GM23338 (cell line): ENCODE results near the gene SPOPL. TPM values are rescaled to one million over a fixed set of nuclear protein-coding genes. Genes with fewer than 3 reads are reported as not detected.

Experiments used
- ATAC-seq: fragments of 200-7000 bp; cut with Tn5 transposase; 3 replicates; pipeline ENCODE4 v1.9.1; 2020
- DNase-seq: peaks from one replicate; pipeline ENCODE4 v3.0.0-alpha.2; 2015; ENCODE audit warnings: low spot score
- H2AFZ ChIP-seq: fragments of 200-600 bp; sonication (generic); 2 replicates; pipeline ENCODE4 v1.8.0; 2016; ENCODE audit warnings: antibody characterized with exemption, mild to moderate bottlenecking, moderate library complexity
- H3F3A ChIP-seq: fragments of 200-600 bp; sonication (generic); replicated peaks from 2 replicates; pipeline ENCODE4 v1.8.0; 2017; ENCODE audit warnings: antibody characterized with exemption, mixed run types, low read depth
- H3K27ac ChIP-seq: fragments of 200-600 bp; sonication (generic); 2 replicates; pipeline ENCODE4 v1.6.1; 2016; ENCODE audit warnings: low read depth
- H3K27me3 ChIP-seq: fragments of 200-600 bp; sonication (generic); 2 replicates; pipeline ENCODE4 v1.8.0; 2016; ENCODE audit warnings: mild to moderate bottlenecking, mixed run types, moderate library complexity; ENCODE audit not compliant: insufficient read depth
- H3K36me3 ChIP-seq: fragments of 200-600 bp; sonication (generic); 2 replicates; pipeline ENCODE4 v1.8.0; 2016; ENCODE audit warnings: mild to moderate bottlenecking; ENCODE audit not compliant: insufficient read depth
- H3K4me1 ChIP-seq: fragments of 200-600 bp; sonication (generic); 2 replicates; pipeline ENCODE4 v1.8.0; 2016; ENCODE audit warnings: mild to moderate bottlenecking, moderate library complexity; ENCODE audit not compliant: insufficient read depth
- H3K4me2 ChIP-seq: fragments of 200-600 bp; sonication (generic); 2 replicates; pipeline ENCODE4 v1.7.1; 2017; ENCODE audit warnings: mixed run types
- H3K4me3 ChIP-seq: fragments of 200-600 bp; sonication (generic); 2 replicates; pipeline ENCODE4 v1.6.1; 2016; ENCODE audit warnings: mixed run types
- H3K79me2 ChIP-seq: fragments of 200-600 bp; sonication (generic); replicated peaks from 2 replicates; pipeline ENCODE4 v1.8.0; 2017; ENCODE audit warnings: mild to moderate bottlenecking; ENCODE audit not compliant: insufficient read depth
- H3K9me2 ChIP-seq: fragments of 200-600 bp; sonication (generic); 2 replicates; pipeline ENCODE4 v1.8.0; 2017; ENCODE audit not compliant: insufficient read depth
- H4K20me1 ChIP-seq: fragments of 200-600 bp; sonication (generic); replicated peaks from 2 replicates; pipeline ENCODE4 v1.8.0; 2017; ENCODE audit warnings: mild to moderate bottlenecking; ENCODE audit not compliant: insufficient read depth
- H3K27ac Mint-ChIP-seq: 2 replicates; pipeline ENCODE4 v1.8.0; 2020; ENCODE audit warnings: inconsistent platforms, mild to moderate bottlenecking, moderate library complexity, mixed read lengths
- H3K27me3 Mint-ChIP-seq: 3 replicates; pipeline ENCODE4 v1.8.0; 2022; ENCODE audit warnings: low read depth, mild to moderate bottlenecking, moderate library complexity, mixed read lengths, inconsistent platforms; ENCODE audit not compliant: insufficient read depth, poor library complexity
- H3K36me3 Mint-ChIP-seq: 3 replicates; pipeline ENCODE4 v1.8.0; 2021; ENCODE audit warnings: low read depth, mild to moderate bottlenecking, inconsistent platforms, moderate library complexity, mixed read lengths
- H3K4me1 Mint-ChIP-seq: 3 replicates; pipeline ENCODE4 v1.8.0; 2020; ENCODE audit warnings: mild to moderate bottlenecking, inconsistent platforms, mixed read lengths
- H3K4me3 Mint-ChIP-seq: 3 replicates; pipeline ENCODE4 v1.8.0; 2021; ENCODE audit warnings: moderate library complexity, mild to moderate bottlenecking, inconsistent platforms, mixed read lengths
- H3K9me3 Mint-ChIP-seq: 3 replicates; pipeline ENCODE4 v1.8.0; 2020; ENCODE audit warnings: moderate library complexity, mild to moderate bottlenecking, inconsistent platforms, mixed read lengths
- NANOG ChIP-seq: IDR thresholded peaks from 2 replicates; pipeline ENCODE4 v1.6.1; 2016; ENCODE audit warnings: antibody characterized with exemption, borderline replicate concordance
- ZNF331 ChIP-seq: fragments of 250-450 bp; sonication (Bioruptor Pico); IDR thresholded peaks from 2 replicates; pipeline ENCODE4 v1.5.0; 2020; ENCODE audit warnings: low read depth, mild to moderate bottlenecking, moderate library complexity
- polyA plus RNA-seq: library from polyadenylated mRNA; unstranded; fragments of >200 nt; fragmentation: Nextera tagmentation; extraction: Ambion mirVana; gene quantifications from 2 replicates; pipeline ENCODE4 v1.2.1, GENCODE V29; 2016
- total RNA-seq: library from RNA; depleted of rRNA; stranded (reverse); fragments of >200 nt; shearing (Covaris generic); gene quantifications from 2 replicates; pipeline ENCODE4 v1.2.3, GENCODE V29; 2014
- TF ChIP-seq, protein P1 (sequence below): IDR thresholded peaks from 2 replicates; pipeline ENCODE4 v1.6.1; 2016; ENCODE audit warnings: antibody characterized with exemption
- TF ChIP-seq, protein P2 (sequence below), 2 experiments: fragments of 200-600 bp in 1 of 2; sonication (generic) in 1 of 2; conservative IDR thresholded peaks; 2 replicates each; pipeline versions ENCODE4 v1.5.1 to v1.6.1; 2016 to 2017; ENCODE audit warnings: antibody characterized with exemption in 2 of 2, low read depth in 2 of 2, mild to moderate bottlenecking in 2 of 2, moderate library complexity in 1 of 2

SPOPL gene
- total and polyA plus RNA-seq, 2 experiments from 2014 or later = 4.5 to 15.4 TPM

DNA sequence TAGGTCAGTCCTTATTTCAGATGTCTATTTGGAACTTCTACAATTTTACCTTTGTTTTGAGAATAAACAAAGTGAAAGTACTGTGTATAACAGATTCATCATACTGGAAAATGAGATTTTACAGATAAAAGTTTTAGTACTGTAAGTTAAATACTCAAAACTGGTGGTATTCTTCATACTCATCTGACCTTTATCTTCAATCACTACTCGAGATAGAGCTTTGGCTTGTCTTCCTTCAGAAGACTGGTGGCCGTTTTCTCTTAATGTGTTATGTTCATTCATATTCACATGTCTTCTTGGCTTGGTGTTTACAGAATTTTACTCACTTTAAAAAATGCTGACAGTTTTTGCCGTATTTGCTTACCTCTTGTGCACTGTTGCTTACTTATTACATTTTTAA is 2.1 kb downstream of the SPOPL start:
- Histone ChIP-seq H3K27ac (no peak overlapping the region), H2AFZ (no peak overlapping the region), H3K79me2 (peaks cover 64% of the 10 kb centered on the region), H3F3A (peaks cover 9% of the 10 kb centered on the region), H4K20me1 (peaks cover 16% of the 10 kb centered on the region), H3K9me2 (0 out of 2 replicates have a peak, but pooled peaks cover 3% of the 10 kb centered on the region), H3K36me3 (no peaks in the 10 kb centered on the region), H3K4me1 (peaks cover 33% of the 10 kb centered on the region), H3K27me3 (no peaks in the 10 kb centered on the region), H3K4me2 (peak overlapping the region; percentile 85), H3K4me3 (peak overlapping the region; percentile 99)
- Mint-ChIP-seq H3K9me3 (no peaks in the 10 kb centered on the region), H3K4me1 (peaks cover 31% of the 10 kb centered on the region), H3K36me3 (no peaks in the 10 kb centered on the region), H3K4me3 (peak overlapping the region; percentile 93), H3K27me3 (peaks cover 5% of the 10 kb centered on the region), H3K27ac (no peak overlapping the region)
- no peak for ATAC-seq
- no peak for DNase-seq
- TF ChIP-seq ZNF331 (no peak), NANOG (no peak)
- TF ChIP-seq, protein P1, sequence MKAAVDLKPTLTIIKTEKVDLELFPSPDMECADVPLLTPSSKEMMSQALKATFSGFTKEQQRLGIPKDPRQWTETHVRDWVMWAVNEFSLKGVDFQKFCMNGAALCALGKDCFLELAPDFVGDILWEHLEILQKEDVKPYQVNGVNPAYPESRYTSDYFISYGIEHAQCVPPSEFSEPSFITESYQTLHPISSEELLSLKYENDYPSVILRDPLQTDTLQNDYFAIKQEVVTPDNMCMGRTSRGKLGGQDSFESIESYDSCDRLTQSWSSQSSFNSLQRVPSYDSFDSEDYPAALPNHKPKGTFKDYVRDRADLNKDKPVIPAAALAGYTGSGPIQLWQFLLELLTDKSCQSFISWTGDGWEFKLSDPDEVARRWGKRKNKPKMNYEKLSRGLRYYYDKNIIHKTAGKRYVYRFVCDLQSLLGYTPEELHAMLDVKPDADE = no peak
- TF ChIP-seq, protein P2, sequence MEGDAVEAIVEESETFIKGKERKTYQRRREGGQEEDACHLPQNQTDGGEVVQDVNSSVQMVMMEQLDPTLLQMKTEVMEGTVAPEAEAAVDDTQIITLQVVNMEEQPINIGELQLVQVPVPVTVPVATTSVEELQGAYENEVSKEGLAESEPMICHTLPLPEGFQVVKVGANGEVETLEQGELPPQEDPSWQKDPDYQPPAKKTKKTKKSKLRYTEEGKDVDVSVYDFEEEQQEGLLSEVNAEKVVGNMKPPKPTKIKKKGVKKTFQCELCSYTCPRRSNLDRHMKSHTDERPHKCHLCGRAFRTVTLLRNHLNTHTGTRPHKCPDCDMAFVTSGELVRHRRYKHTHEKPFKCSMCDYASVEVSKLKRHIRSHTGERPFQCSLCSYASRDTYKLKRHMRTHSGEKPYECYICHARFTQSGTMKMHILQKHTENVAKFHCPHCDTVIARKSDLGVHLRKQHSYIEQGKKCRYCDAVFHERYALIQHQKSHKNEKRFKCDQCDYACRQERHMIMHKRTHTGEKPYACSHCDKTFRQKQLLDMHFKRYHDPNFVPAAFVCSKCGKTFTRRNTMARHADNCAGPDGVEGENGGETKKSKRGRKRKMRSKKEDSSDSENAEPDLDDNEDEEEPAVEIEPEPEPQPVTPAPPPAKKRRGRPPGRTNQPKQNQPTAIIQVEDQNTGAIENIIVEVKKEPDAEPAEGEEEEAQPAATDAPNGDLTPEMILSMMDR (conservative IDR thresholded peaks at IDR 0.05; ENCODE audit: low read depth in 2 of 2) = no peak

DNA sequence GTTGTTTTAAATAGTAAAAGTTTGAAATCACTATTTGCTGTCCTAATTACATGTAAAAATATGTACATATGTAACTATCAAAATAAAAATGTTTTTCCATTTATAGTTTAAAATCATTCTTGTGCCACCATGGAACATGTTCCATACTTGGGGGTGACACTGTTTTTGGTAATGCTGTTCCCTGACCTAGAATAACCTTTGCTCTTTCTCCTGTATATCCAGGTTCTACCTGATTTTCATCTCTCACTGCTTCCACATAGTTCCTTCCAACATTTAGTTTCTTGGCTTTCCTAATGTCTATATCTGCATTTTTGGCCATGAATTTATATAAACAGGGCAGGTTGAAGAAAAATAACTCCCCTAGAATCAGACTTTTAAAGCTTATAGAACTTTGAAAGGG is 2.5 kb downstream of the SPOPL start:
- peaks cover 5% of the 10 kb centered on the region for H3K27me3 Mint-ChIP-seq
- peaks cover 31% of the 10 kb centered on the region for H3K4me1 Mint-ChIP-seq
- peak overlapping the region; percentile 93 for H3K4me3 Mint-ChIP-seq
- Histone ChIP-seq H3K4me3 (0 out of 2 replicates have a peak overlapping the region, but pooled peaks have one; percentile 99), H3K27ac (no peak overlapping the region), H3K4me2 (peak overlapping the region; percentile 85), H3K27me3 (no peaks in the 10 kb centered on the region), H4K20me1 (peaks cover 16% of the 10 kb centered on the region), H3K36me3 (no peaks in the 10 kb centered on the region), H3K79me2 (peaks cover 68% of the 10 kb centered on the region), H2AFZ (no peak overlapping the region), H3K9me2 (0 out of 2 replicates have a peak, but pooled peaks cover 3% of the 10 kb centered on the region), H3F3A (peaks cover 9% of the 10 kb centered on the region), H3K4me1 (peaks cover 33% of the 10 kb centered on the region)
- no peak overlapping the region for H3K27ac Mint-ChIP-seq
- no peaks in the 10 kb centered on the region for H3K9me3 Mint-ChIP-seq
- DNase-seq (no peak), ATAC-seq (no peak)
- H3K36me3 Mint-ChIP-seq = no peaks in the 10 kb centered on the region
- TF ChIP-seq, protein P2 (conservative IDR thresholded peaks at IDR 0.05; ENCODE audit: low read depth in 2 of 2) = no peak
